Thoracic aorta (tissue), 2 donors: Measurements from ENCODE around the gene SERP2. TPM values are rescaled to one million over a fixed set of nuclear protein-coding genes. Genes with fewer than 3 reads are reported as not detected.

ENCODE experiments used
- ATAC-seq: fragments of 150-250 bp; one replicate; pipeline ENCODE4 v1.8.0; 2017; ENCODE audit warnings: low read depth; ENCODE audit not compliant: insufficient number of reproducible peaks, low FRiP score
- DNase-seq: peaks from one replicate; pipeline ENCODE4 v3.0.0-alpha.2; 2020; ENCODE audit warnings: low spot score
- H3K27ac ChIP-seq, 2 donors: fragments of 200-600 bp; sonication (generic); 1 replicate in 1 of 2; 2 replicates in 1 of 2; pipeline ENCODE4 v1.5.1; 2016; ENCODE audit warnings: mild to moderate bottlenecking in 2 of 2, moderate library complexity in 2 of 2
- H3K27me3 ChIP-seq: fragments of 200-600 bp; sonication (generic); replicated peaks from 2 replicates; pipeline ENCODE4 v1.6.0; 2016; ENCODE audit warnings: mild to moderate bottlenecking; ENCODE audit not compliant: insufficient read depth
- H3K36me3 ChIP-seq: fragments of 200-600 bp; sonication (generic); one replicate; pipeline ENCODE4 v1.5.1; 2016
- H3K4me1 ChIP-seq, 2 donors: fragments of 200-600 bp; sonication (generic); 1 replicate in 1 of 2; 2 replicates in 1 of 2; pipeline versions ENCODE4 v1.5.1 to v1.6.0; 2016; ENCODE audit warnings: low read depth in 2 of 2, mild to moderate bottlenecking in 1 of 2; ENCODE audit not compliant: control insufficient read depth in 1 of 2
- H3K4me3 ChIP-seq: fragments of 200-600 bp; sonication (generic); 2 replicates; pipeline ENCODE4 v1.5.1; 2016; ENCODE audit warnings: mild to moderate bottlenecking
- H3K9me3 ChIP-seq: fragments of 200-600 bp; sonication (generic); 2 replicates; pipeline ENCODE4 v1.5.1; 2016
- CTCF ChIP-seq: fragments of 200-600 bp; sonication (generic); IDR thresholded peaks from one replicate; pipeline ENCODE4 v1.5.1; 2019; ENCODE audit warnings: antibody characterized with exemption
- total RNA-seq, 2 donors: library from RNA; depleted of rRNA; stranded (reverse); fragments of >200 nt; gene quantifications; one replicate each; pipeline versions ENCODE4 v1.1.0 to v1.2.3, GENCODE V29; 2016

Gene SERP2
- total RNA-seq, 2 donors from 2014 or later: 3.8 to 3.9 TPM

GRCh38 chr13:44368599-44369368 is 4.8 kb upstream of the SERP2 start:
- ATAC-seq (no peak), DNase-seq (no peak)
- no peak for TF ChIP-seq CTCF
- H3K4me1 ChIP-seq: peaks cover 0 to 14% of the 10 kb centered on the region in 2 donors
- H3K36me3 ChIP-seq: no peaks in the 10 kb centered on the region
- H3K9me3 ChIP-seq: no peaks in the 10 kb centered on the region
- no peak overlapping the region for H3K4me3 ChIP-seq
- H3K27me3 ChIP-seq: no peaks in the 10 kb centered on the region
- H3K27ac ChIP-seq: no peak overlapping the region

- no peak for TF ChIP-seq CTCF
- Histone ChIP-seq H3K9me3 (no peaks in the 10 kb centered on the region), H3K4me3 (no peak overlapping the region), H3K36me3 (no peaks in the 10 kb centered on the region), H3K27ac (no peak overlapping the region), H3K27me3 (no peaks in the 10 kb centered on the region), H3K4me1 (peaks cover 0 to 14% of the 10 kb centered on the region in 2 donors)
- no peak for ATAC-seq
- DNase-seq: no peak
Measured at GRCh38 chr13:44371421-44371820, 2.2 kb upstream of the SERP2 start.

- DNase-seq: no peak
- no peak for ATAC-seq
- TF ChIP-seq CTCF: no peak
Measured at GRCh38 chr13:44373247-44373600, 400 bp upstream of the SERP2 start.

GRCh38 chr13:44374348-44374712 is 706 bp downstream of the SERP2 start:
- Histone ChIP-seq H3K27me3 (no peaks in the 10 kb centered on the region), H3K4me3 (peak overlapping the region; percentile 84), H3K27ac (peak overlapping the region in 1 of 2 donors; percentile 26), H3K36me3 (no peaks in the 10 kb centered on the region), H3K9me3 (no peaks in the 10 kb centered on the region), H3K4me1 (peaks cover 0 to 10% of the 10 kb centered on the region in 2 donors)
- DNase-seq (no peak), ATAC-seq (no peak)
- no peak for TF ChIP-seq CTCF

More at GRCh38 chr13:44373247-44373600, 400 bp upstream of the SERP2 start:
- Histone ChIP-seq H3K9me3 (no peaks in the 10 kb centered on the region), H3K4me1 (peaks cover 0 to 10% of the 10 kb centered on the region in 2 donors), H3K4me3 (peak overlapping the region; percentile 84), H3K36me3 (no peaks in the 10 kb centered on the region), H3K27me3 (no peaks in the 10 kb centered on the region), H3K27ac (peak overlapping the region in 1 of 2 donors; percentile 22)

GRCh38 chr13:44378277-44378676 is 4.7 kb downstream of the SERP2 start:
- Histone ChIP-seq H3K36me3 (no peaks in the 10 kb centered on the region), H3K9me3 (no peaks in the 10 kb centered on the region), H3K4me3 (no peak overlapping the region), H3K4me1 (peaks cover 0 to 2% of the 10 kb centered on the region in 2 donors), H3K27me3 (no peaks in the 10 kb centered on the region), H3K27ac (no peak overlapping the region)
- DNase-seq: no peak
- no peak for TF ChIP-seq CTCF
- ATAC-seq: no peak
